C4-2B (cell line): Measurements from ENCODE around the gene KATNIP.

Experiments used
- CTCF ChIP-seq: fragments of 450-650 bp; conservative IDR thresholded peaks from 2 replicates; pipeline ENCODE4 v1.5.1; 2017; ENCODE audit warnings: mild to moderate bottlenecking
- ZFX ChIP-seq: fragments of 450-650 bp; IDR thresholded peaks from 2 replicates; pipeline ENCODE4 v1.6.1; 2017

GRCh38 chr16:27515874-27516353 lies 34.0 kb upstream of the KATNIP start:
- TF ChIP-seq CTCF (peak; percentile 79), ZFX (no peak)
